ENCODE data around the gene SLC2A11.
A peak's percentile ranks its signal among the peaks of the same experiment; 100 is the strongest.
"Not testable (repeated sequence)": the region's sequence is repeated elsewhere in the genome, so short reads cannot be mapped to it uniquely, and the experiment has no call there.

Gene SLC2A11

GRCh38 chr22:23891726-23892125 is 34.1 kb downstream of the SLC2A11 start:
- DNase-seq (ENCODE audit: low read depth in 2 of 2): no peak

GRCh38 chr22:23892130-23892529 is 34.5 kb downstream of the SLC2A11 start:
- DNase-seq (ENCODE audit: low read depth in 2 of 2): no peak

DNA sequence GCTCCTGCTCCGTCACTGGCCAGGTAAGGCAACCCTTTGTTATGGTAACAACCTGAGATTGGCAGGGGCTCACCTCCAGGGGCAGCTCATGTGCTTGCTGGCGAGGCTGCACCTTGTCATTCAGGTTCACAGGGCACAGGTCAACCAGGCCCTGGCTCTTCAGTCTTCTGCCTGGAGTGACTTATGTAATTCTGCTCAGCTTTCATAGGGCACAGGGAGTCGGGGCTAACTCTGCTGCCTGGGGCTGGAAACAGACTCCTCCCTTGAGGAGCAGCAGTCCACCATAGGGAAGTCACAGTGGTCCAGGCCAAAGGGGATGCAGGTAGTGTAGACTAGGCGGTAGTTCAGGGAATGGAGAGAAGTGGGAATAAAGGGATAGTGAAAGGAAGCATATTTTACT is 35.0 kb downstream of the SLC2A11 start:
- DNase-seq (ENCODE audit: low read depth in 2 of 2): no peak

GRCh38 chr22:23893121-23893944 is 35.7 kb downstream of the SLC2A11 start:
- DNase-seq (ENCODE audit: low read depth in 2 of 2): no peak

- DNase-seq (ENCODE audit: low read depth in 2 of 2): peak; percentile 89 to 91
Measured at GRCh38 chr22:23893945-23894709, 36.5 kb downstream of the SLC2A11 start, which contains the start of gene MIF. Gene MIF, plus strand, starts transcription at chr22:23894383. Its CDS starts 92 bp downstream, at chr22:23894475.

GRCh38 chr22:23894710-23895598 is 37.3 kb downstream of the SLC2A11 start:
- DNase-seq (ENCODE audit: low read depth in 2 of 2): peak; percentile 13 to 39

- DNase-seq (ENCODE audit: low read depth in 2 of 2): no peak
Measured at GRCh38 chr22:23895599-23896144, 38.0 kb downstream of the SLC2A11 start.

- no peak for DNase-seq (ENCODE audit: low read depth in 2 of 2)
Measured at GRCh38 chr22:23896166-23896522, 38.5 kb downstream of the SLC2A11 start.

DNA sequence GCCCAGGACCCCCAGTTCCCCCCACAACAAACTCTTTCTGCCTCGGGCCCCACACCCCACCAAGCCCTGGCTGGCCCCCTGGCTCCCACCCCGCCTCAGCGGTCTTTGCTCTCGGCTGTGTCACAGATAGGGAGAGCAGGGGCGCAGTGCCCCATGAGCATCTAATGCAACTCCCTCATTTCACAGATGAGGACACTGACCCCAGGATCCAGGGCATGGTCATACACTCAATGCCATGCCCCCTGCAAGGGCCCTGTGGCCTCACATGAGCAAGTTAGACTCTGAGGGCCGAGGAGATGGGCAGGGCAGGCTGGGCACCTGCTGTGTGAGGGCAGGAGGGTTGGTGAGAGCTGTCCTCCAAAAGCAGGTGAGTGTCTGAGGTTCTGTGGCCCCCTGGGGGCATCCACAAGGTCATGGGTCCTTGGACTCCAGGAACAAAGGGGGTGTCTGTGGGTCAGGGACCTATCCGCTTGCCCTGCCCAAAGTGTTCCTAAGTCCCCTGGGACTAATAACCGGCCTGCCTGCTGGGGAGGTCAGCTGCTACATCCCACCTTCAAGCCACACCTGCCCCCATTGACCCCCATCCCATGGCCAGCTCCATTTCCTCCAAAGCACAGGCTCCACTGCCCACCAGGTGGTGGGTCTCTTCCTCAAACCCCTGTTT is 39.0 kb downstream of the SLC2A11 start:
- no peak for DNase-seq (ENCODE audit: low read depth in 2 of 2)

- no peak for DNase-seq (ENCODE audit: low read depth in 2 of 2)
Measured at GRCh38 chr22:23897320-23897719, 39.6 kb downstream of the SLC2A11 start.

- DNase-seq (ENCODE audit: low read depth in 2 of 2): no peak
Measured at GRCh38 chr22:23898006-23898974, 40.6 kb downstream of the SLC2A11 start.

DNA sequence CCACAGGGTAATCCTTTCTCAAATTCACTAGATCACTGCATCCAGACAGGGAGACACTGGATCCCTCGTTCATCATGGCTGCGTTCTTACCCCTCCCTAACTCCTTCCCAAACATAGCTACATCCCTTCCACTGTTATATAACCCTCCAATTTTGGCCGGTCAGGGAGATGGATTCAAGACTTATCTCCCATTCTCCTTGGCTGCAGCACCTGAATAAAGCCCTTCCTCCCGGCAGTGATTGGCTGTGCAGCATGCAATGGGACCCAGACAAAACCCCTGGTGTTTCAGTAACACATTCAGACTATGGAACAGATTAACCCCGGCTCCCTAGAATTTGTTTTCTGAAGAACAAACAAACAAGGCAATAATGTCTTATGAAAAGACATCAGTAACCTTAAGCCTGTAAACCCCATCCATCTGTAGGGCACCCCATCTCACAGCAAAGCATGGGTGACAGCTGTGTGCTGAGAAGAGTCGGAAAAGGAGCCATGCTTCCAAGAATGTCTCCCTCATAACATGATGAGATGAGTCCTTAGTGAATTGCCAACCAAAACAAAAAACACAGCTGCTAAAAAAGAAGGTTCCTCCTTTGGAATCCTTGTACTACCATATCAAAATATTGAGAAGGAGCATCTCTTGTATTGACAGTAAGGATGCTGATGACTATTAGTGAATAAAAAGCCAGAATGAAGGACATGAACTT is 41.5 kb downstream of the SLC2A11 start:
- DNase-seq (ENCODE audit: low read depth in 2 of 2): no peak

DNA sequence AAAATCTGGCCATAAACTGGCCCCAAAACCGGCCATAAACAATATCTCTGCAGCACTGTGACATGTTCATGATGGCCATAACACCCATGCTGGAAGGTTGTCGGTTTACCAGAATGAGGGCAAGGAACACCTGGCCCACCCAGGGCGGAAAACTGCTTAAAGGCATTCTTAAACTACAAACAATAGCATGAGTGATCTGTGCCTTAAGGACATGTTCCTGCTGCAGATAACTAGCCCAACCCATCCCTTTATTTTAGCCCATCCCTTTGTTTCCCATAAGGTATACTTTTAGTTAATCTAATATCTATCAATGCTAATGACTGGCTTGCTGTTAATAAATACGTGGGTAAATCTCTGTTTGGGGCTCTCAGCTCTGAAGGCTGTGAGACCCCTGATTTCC is 42.6 kb downstream of the SLC2A11 start:
- DNase-seq (ENCODE audit: low read depth in 2 of 2): not testable (repeated sequence)

- DNase-seq (ENCODE audit: low read depth in 2 of 2): no peak
Measured at GRCh38 chr22:23901600-23901999, 43.9 kb downstream of the SLC2A11 start.

GRCh38 chr22:23903328-23903971 is 45.8 kb downstream of the SLC2A11 start:
- DNase-seq (ENCODE audit: low read depth in 2 of 2): no peak

- DNase-seq (ENCODE audit: low read depth in 2 of 2): no peak
Measured at GRCh38 chr22:23904573-23905254, 47.0 kb downstream of the SLC2A11 start.

DNA sequence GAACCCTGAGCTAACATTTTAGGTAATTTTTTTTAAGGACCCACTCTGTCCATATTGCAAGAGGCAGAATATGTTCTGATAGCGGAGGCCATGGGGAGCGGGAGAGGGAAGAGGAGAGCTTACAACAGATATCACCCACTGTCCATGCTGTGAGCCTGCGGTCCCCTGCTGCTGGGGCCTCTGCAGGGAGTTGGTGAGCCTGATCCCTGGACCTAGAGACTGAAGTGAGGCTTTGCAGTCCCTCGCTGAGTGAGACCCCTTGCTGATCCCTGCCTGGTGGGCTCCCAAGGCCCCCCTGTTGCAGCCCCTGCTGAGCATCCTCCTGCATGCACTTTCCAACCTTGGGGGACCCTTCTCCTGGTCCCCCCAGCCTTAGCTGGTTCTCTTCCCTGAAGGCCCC is 49.0 kb downstream of the SLC2A11 start:
- no peak for DNase-seq (ENCODE audit: low read depth in 2 of 2)

DNA sequence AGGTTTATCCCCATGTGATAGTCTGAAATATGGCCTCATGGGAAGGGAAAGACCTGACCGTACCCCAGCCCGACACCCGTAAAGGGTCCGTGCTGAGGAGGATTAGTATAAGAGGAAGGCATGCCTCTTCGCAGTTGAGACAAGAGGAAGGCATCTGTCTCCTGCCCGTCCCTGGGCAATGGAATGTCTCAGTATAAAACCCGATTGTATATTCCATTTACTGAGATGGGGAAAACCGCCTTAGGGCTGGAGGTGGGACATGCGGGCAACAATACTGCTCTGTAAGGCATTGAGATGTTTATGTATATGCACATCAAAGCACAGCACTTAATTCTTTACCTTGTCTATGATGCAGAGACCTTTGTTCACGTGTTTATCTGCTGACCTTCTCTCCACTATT is 49.7 kb downstream of the SLC2A11 start:
- DNase-seq (ENCODE audit: low read depth in 2 of 2): not testable (repeated sequence)

Measured in stimulated activated CD8-positive, alpha-beta memory T cell treated with anti-CD3 and anti-CD28 coated beads, Interleukin-2, amount 100 ng/mL, for 1 hour (primary cell).